HG03378 (cell line): ENCODE results near the gene APOD.

ENCODE experiments used
- ATAC-seq: cut with Tn5 transposase; IDR thresholded peaks from one replicate; pipeline ENCODE4 v1.9.1; 2021; ENCODE audit warnings: mild to moderate bottlenecking, moderate library complexity; ENCODE audit not compliant: unreplicated experiment

APOD gene

DNA sequence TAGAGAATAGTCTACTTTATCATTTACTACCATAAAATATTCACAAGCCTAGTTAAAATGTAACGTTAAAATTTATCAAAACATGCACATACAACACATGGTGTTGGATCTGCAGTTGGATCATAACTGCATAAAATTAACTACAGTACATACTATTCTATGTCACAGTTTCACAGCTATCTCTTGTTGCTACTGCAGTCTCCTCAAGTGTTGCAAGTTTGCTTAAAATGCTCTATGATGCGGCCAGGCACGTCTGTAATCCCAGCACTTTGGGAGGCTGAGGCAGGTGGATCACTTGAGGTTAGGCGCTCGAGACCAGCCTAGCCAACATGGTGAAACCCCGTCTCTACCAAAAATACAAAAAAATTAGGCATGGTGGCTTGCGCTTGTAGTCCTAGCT is 50.9 kb downstream of the APOD start:
- ATAC-seq: no peak

GRCh38 chr3:195532345-195532744 is 51.4 kb downstream of the APOD start:
- no peak for ATAC-seq

- ATAC-seq: no peak
Observed at GRCh38 chr3:195531683-195532082, 52.1 kb downstream of the APOD start.

DNA sequence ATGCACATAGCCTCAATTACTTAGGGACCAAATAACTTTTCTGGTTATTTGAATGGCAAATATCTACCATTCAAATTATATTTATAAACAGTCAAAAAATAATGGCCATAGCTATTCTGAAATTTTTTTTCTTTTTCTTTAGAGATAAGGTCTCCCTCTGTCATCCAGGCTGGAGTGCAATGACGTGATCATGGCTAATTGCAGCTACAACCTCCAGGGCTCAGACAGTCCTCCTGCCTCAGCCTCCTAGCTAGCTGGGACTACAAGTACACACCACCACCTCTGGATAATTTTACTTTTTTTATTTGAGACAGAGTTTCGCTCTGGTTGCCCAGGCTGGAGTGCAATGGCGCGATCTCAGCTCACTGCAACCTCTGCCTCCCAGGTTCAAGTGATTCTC is 57.2 kb downstream of the APOD start:
- no peak for ATAC-seq

DNA sequence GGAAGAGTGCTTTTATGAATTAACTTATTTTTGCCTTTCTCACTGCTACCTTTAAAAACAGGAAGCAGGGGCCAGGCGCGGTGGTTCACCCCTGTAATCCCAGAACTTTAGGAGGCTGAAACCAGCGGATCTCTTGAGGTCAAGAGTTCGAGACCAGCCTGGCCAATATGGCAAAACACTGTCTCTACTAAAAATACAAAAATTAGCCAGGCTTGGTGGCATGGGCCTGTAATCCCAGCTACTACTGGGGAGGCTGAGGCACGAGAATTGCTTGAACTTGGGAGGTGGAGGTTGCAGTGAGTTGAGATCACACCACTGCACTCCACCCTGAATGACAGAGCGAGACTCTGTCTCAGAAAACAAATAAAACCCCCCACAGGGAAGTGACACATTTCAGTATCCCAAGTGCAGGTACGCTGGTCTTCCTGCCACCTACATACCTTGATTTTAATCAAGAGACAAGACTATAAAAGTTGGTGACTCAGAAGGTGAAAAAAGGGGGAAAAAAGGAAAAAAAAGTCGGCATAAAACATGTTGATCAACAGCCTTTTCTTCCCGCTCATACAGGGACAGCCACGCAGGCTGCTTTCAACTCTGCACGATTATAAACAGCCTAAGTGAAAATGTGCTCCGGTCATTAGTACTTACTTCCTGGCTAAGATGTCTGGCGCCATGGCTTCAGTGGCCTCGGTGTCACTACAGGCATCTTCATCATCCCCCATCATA is 59.4 kb downstream of the APOD start:
- ATAC-seq: no peak

GRCh38 chr3:195522254-195523023 is 61.3 kb downstream of the APOD start:
- ATAC-seq: no peak
